ENCODE data around the gene SPRED2.

DNA sequence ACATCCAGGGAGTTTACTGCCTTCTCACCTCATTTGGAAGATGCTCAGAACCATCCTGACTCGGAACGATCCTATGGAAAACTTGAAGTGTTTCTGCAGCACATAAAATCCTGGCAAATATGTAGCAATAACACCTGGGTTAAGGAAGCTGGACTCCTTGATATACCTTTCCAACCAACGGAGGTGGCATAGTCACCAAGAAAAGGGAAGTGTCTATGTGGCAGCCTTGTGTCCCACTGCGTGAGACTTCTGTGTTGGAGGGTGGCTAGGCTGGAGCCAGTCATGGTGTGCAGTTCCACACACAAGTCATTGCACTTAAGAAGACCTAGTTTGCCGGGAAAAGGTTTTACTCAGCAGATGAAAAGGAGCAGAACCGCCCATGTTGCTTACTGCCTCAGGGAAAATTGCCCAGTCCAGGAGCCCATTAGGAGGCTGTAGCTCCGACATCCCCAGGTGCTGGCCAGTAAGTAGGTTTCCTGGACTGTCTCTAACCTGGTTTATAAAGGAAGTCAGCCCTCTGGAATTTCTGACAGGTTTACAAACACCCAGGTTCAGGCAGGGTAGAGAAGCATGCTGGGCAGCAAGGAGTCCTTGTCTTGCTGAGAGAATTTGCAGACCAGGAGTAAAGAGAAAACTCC, 46.2 kb upstream of the SPRED2 start:
- TF ChIP-seq, protein P1, sequence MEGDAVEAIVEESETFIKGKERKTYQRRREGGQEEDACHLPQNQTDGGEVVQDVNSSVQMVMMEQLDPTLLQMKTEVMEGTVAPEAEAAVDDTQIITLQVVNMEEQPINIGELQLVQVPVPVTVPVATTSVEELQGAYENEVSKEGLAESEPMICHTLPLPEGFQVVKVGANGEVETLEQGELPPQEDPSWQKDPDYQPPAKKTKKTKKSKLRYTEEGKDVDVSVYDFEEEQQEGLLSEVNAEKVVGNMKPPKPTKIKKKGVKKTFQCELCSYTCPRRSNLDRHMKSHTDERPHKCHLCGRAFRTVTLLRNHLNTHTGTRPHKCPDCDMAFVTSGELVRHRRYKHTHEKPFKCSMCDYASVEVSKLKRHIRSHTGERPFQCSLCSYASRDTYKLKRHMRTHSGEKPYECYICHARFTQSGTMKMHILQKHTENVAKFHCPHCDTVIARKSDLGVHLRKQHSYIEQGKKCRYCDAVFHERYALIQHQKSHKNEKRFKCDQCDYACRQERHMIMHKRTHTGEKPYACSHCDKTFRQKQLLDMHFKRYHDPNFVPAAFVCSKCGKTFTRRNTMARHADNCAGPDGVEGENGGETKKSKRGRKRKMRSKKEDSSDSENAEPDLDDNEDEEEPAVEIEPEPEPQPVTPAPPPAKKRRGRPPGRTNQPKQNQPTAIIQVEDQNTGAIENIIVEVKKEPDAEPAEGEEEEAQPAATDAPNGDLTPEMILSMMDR (IDR thresholded peaks at IDR 0.05) = no peak
- TF ChIP-seq POLR2A (IDR thresholded peaks at IDR 0.05) = no peak

Measured in esophagus squamous epithelium (tissue), 4 donors.